Spleen (tissue), 11 donors: ENCODE measurements around the gene PPP1R12B. TPM values are rescaled to one million over a fixed set of nuclear protein-coding genes. Genes with fewer than 3 reads are reported as not detected.
"Not testable (repeated sequence)": the region's sequence is repeated elsewhere in the genome, so short reads cannot be mapped to it uniquely, and the experiment has no call there.

ENCODE experiments used
- DNase-seq: peaks from one replicate; pipeline ENCODE4 v3.0.0-alpha.2; 2020
- H3K27ac ChIP-seq, 8 donors: fragments of 200-600 bp; sonication (generic) in 7 of 8; 1 replicate in 4 of 8; 2 replicates in 4 of 8; pipeline versions ENCODE4 v1.5.0 to v1.8.0; 2016 to 2021; ENCODE audit warnings: inconsistent platforms in 4 of 8, mild to moderate bottlenecking in 4 of 8, moderate library complexity in 1 of 8
- H3K27me3 ChIP-seq, 7 donors: fragments of 200-600 bp; sonication (generic) in 6 of 7; replicated peaks in 1 of 7; 1 replicate in 4 of 7; 2 replicates in 3 of 7; pipeline versions ENCODE4 v1.5.0 to v1.8.0; 2016 to 2021; ENCODE audit warnings: inconsistent platforms in 3 of 7, mild to moderate bottlenecking in 1 of 7
- H3K36me3 ChIP-seq, 6 donors: fragments of 200-600 bp; sonication (generic) in 5 of 6; 1 replicate in 4 of 6; 2 replicates in 2 of 6; pipeline versions ENCODE4 v1.5.0 to v1.8.0; 2016 to 2021; ENCODE audit warnings: inconsistent platforms in 2 of 6
- H3K4me1 ChIP-seq, 6 donors: fragments of 200-600 bp; sonication (generic) in 5 of 6; 1 replicate in 3 of 6; 2 replicates in 3 of 6; pipeline versions ENCODE4 v1.5.0 to v1.8.0; 2016 to 2021; ENCODE audit warnings: inconsistent platforms in 3 of 6
- H3K4me3 ChIP-seq, 8 donors: fragments of 200-600 bp; sonication (generic) in 7 of 8; 1 replicate in 4 of 8; 2 replicates in 4 of 8; pipeline versions ENCODE4 v1.5.0 to v1.8.0; 2016 to 2021; ENCODE audit warnings: inconsistent platforms in 4 of 8, mild to moderate bottlenecking in 4 of 8, moderate library complexity in 2 of 8
- H3K9me3 ChIP-seq, 8 donors: fragments of 200-600 bp; sonication (generic) in 7 of 8; 1 replicate in 4 of 8; 2 replicates in 4 of 8; pipeline versions ENCODE4 v1.5.0 to v1.8.0; 2016 to 2021; ENCODE audit warnings: inconsistent platforms in 4 of 8
- CTCF ChIP-seq, 11 experiments: fragments of 200-600 bp in 7 of 11; fragments of 450-650 bp in 4 of 11; sonication (generic) in 4 of 11; IDR thresholded peaks in 8 of 11; conservative IDR thresholded peaks in 3 of 11; 1 replicate in 7 of 11; 2 replicates in 4 of 11; pipeline versions ENCODE4 v1.4.0 to v1.8.0; 2016 to 2021; ENCODE audit warnings: antibody characterized with exemption in 11 of 11, inconsistent platforms in 4 of 11, mild to moderate bottlenecking in 1 of 11
- POLR2A ChIP-seq, 3 donors: fragments of 450-650 bp; IDR thresholded peaks; one replicate each; pipeline ENCODE4 v1.5.1; 2017; ENCODE audit warnings: antibody characterized with exemption in 3 of 3, mild to moderate bottlenecking in 1 of 3
- POLR2AphosphoS5 ChIP-seq, 3 donors: sonication (generic); formaldehyde crosslinking; IDR thresholded peaks; one replicate each; pipeline ENCODE4 v1.5.1; 2017; ENCODE audit warnings: antibody characterized with exemption in 3 of 3
- WGBS, 5 donors: extraction: QIAGEN DNeasy Blood & Tissue Kit in 3 of 5; methylation state at CpG; one replicate each; pipeline versions ENCODE4 v1.1.5 to v1.1.7; 2013 to 2018; 5-methylcytosine and 5-hydroxymethylcytosine counted together
- intact Hi-C: fragments of 100-400 bp; cut with DNase I; formaldehyde crosslinking; loops from one replicate; pipeline ENCODE4 v1.15.0; 2023; ENCODE audit warnings: low total_unique reads
- polyA plus RNA-seq, 3 donors: library from polyadenylated mRNA; stranded (reverse); fragments of 200-250 nt; gene quantifications; one replicate each; pipeline ENCODE4 v1.2.1, GENCODE V29; 2013
- total RNA-seq, 7 donors: library from RNA; depleted of rRNA in 3 of 7; stranded (reverse); fragments of >200 nt in 3 of 7; fragmentation: NEBNext Ultra II Directional in 4 of 7; extraction: Animal tissue kit (Norgen Biotek cat#: 25700) in 4 of 7; gene quantifications; one replicate each; pipeline versions ENCODE4 v1.1.0 to v1.2.1, GENCODE V29; 2016 to 2021
- donor health status: healthy with polysubstance abuse.
- donor health status: DM: no; HTN: no; CAD: no; lungs with moderate emphysema.
- donor health status: DM: no; HTN: no; CAD: no.
- donor health status: Bipolar disorder and iron deficiency.
- donor health status: healthy.
- donor health status: DM: no; HTN: no; CAD: no.
- donor health status: DM: yes; HTN: yes; CAD: no.

PPP1R12B gene
- total and polyA plus RNA-seq, 10 donors, result 2.4 to 124 (median 73.7) TPM

- Histone ChIP-seq H3K4me3 (peak overlapping the region in 2 of 8 donors; percentile 8 to 17), H3K27ac (peak overlapping the region in 5 of 8 donors; percentile 13 to 71 (median 47)), H3K9me3 (no peaks in the 10 kb centered on the region), H3K36me3 (peaks cover 0 to 9% (median 0%) of the 10 kb centered on the region in 6 donors), H3K4me1 (peaks cover 0 to 52% (median 21%) of the 10 kb centered on the region in 6 donors), H3K27me3 (no peaks in the 10 kb centered on the region)
- TF ChIP-seq POLR2AphosphoS5 (IDR thresholded peaks at IDR 0.05) (no peak), CTCF (IDR thresholded peaks at IDR 0.05 in 8 of 11, conservative IDR thresholded peaks at IDR 0.05 in 3 of 11) (no peak), POLR2A (IDR thresholded peaks at IDR 0.05) (no peak)
- intact Hi-C loops, result no loop called here
- WGBS, 5 donors, result 71 to 81% (median 79%) methylated on average over 3 of the region's 3 CpGs
- DNase-seq, result no peak
These were observed 203.2 kb downstream of the PPP1R12B start for GRCh38 chr1:202551683-202552082.

GRCh38 chr1:202552615-202553014, 204.1 kb downstream of the PPP1R12B start:
- H3K9me3 ChIP-seq, intact Hi-C loops, DNase-seq, H3K36me3 ChIP-seq, H3K27me3 ChIP-seq: not testable (repeated sequence)
- Histone ChIP-seq H3K4me1 (peaks cover 0 to 52% (median 22%) of the 10 kb centered on the region in 6 donors), H3K4me3 (peak overlapping the region in 2 of 8 donors; percentile 8 to 17), H3K27ac (peak overlapping the region in 6 of 8 donors; percentile 13 to 71 (median 51))

- DNase-seq, H3K27me3 ChIP-seq, intact Hi-C loops, H3K4me3 ChIP-seq, H3K36me3 ChIP-seq, H3K9me3 ChIP-seq: not testable (repeated sequence)
- Histone ChIP-seq H3K27ac (peak overlapping the region in 6 of 8 donors; percentile 12 to 71 (median 51)), H3K4me1 (peaks cover 0 to 48% (median 22%) of the 10 kb centered on the region in 6 donors)
- WGBS, 5 donors, result 69 to 90% (median 84%) methylated on average over 1 of the region's 1 CpG
These were observed 204.6 kb downstream of the PPP1R12B start for GRCh38 chr1:202553078-202553477.

DNA sequence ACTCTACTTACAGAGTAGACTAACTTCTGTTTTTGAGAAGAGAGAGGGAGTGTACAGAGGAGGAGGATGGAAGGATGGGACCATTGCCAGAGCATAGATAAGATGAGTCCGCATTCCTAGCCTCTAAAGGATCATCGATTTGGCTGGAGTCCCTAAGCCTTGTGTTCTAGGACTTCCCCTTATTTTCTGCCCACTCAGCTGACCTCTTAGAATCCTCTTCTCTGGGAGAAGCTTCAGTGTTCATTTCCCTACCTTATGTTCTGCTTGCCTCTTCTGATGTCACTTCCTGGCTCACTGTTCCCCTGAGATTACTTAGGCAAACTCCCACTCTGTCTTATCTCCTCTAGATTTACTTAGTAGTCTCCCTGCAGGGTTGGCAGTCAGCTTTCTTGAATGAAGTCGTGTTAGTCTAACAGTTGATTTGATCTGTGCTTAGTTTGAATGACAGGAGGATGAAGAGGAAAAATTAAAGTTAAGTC, 205.1 kb downstream of the PPP1R12B start:
- H3K27ac ChIP-seq, result peak overlapping the region in 6 of 8 donors; percentile 12 to 71 (median 51)
- no peak overlapping the region for H3K4me3 ChIP-seq
- 42 to 61% (median 55%) methylated on average over 3 of the region's 3 CpGs for WGBS, 5 donors
- H3K9me3 ChIP-seq, result no peaks in the 10 kb centered on the region
- H3K36me3 ChIP-seq, result peaks cover 0 to 9% (median 0%) of the 10 kb centered on the region in 6 donors
- intact Hi-C loops, result no loop called here
- peaks cover 0 to 48% (median 22%) of the 10 kb centered on the region in 6 donors for H3K4me1 ChIP-seq
- TF ChIP-seq POLR2AphosphoS5 (IDR thresholded peaks at IDR 0.05), result peak in 1 of 3 donors; percentile 62
- no peak for TF ChIP-seq POLR2A (IDR thresholded peaks at IDR 0.05)
- DNase-seq, result no peak
- H3K27me3 ChIP-seq, result no peaks in the 10 kb centered on the region

DNA sequence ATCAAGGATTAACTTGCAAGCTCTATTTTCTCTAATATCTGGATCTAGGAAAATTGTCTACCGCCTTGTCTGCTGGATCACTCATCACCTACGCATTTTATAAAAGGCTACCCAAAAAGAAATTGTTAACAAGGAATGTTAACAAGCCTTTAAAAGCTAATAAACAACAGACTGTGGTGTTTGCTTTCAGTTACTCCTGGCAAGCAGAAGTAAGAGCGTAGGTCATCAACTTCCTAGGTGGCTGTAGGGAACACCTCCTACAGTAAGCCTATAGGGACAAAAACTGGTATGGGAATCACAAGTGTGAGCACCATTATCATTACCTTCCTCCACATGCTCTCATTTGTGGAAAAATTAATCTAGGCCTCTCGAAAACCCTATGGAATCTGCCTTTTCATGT, 206.1 kb downstream of the PPP1R12B start:
- intact Hi-C loops, result not testable (repeated sequence)

DNA sequence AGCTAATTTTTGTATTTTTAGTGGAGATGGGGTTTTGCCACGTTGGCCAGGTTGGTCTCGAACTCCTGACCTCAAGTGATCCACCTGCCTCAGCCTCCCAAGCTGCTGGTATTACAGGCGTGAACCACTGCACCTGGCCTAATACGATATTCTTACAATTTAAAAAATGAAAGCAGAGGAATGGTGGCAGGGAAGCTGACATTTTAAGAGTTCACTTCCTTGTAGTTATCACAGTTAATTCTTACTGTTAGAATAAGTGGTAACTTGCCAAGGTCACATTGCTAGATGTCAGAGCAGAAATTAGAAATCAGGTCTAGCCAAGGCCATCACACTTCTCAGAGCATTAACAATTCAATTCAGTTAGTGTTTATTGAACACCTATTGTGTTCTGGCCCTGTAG, 207.5 kb downstream of the PPP1R12B start:
- H3K36me3 ChIP-seq, intact Hi-C loops, H3K27me3 ChIP-seq, DNase-seq, H3K9me3 ChIP-seq, H3K4me3 ChIP-seq: not testable (repeated sequence)
- Histone ChIP-seq H3K4me1 (peaks cover 0 to 50% (median 22%) of the 10 kb centered on the region in 6 donors), H3K27ac (peak overlapping the region in 3 of 8 donors; percentile 1 to 28 (median 2))
- WGBS, 5 donors, result 60 to 84% (median 74%) methylated on average over 4 of the region's 4 CpGs

More for the DNA sequence above, 206.1 kb downstream of the PPP1R12B start:
- Histone ChIP-seq H3K27ac (peak overlapping the region in 4 of 8 donors; percentile 44 to 71 (median 56)), H3K4me1 (peaks cover 0 to 48% (median 22%) of the 10 kb centered on the region in 6 donors)
- not testable (repeated sequence) for H3K9me3 ChIP-seq, H3K36me3 ChIP-seq, DNase-seq, H3K27me3 ChIP-seq, H3K4me3 ChIP-seq
- WGBS, 5 donors, result 93 to 97% (median 95%) methylated on average over 4 of the region's 4 CpGs

DNA sequence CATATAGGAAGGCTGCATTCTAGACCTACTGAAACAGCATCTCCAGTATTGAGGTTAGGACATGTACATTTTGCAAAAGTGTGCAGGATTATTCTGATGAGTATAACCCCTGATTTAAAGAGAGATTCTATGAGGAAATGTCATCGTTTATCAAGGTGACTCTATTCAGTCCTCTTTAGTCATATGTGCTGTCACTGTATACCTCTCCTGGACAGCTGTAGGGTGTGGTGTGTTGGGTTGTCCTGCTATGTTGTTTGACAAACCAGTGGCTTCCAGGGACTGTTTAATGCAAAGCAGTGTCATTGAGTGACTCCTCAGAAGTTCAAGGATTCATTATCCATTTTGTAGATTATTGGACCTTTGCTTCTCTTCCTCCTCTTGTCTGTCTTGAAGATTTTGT, 209.2 kb downstream of the PPP1R12B start:
- H3K9me3 ChIP-seq, DNase-seq, H3K27me3 ChIP-seq, intact Hi-C loops, H3K36me3 ChIP-seq, H3K27ac ChIP-seq, H3K4me3 ChIP-seq: not testable (repeated sequence)
- 67 to 89% (median 72%) methylated on average over 1 of the region's 1 CpG for WGBS, 5 donors
- H3K4me1 ChIP-seq, result peaks cover 0 to 57% (median 25%) of the 10 kb centered on the region in 6 donors
